Measurements from ENCODE around the gene NTNG2. TPM values are rescaled to one million over a fixed set of nuclear protein-coding genes. Genes with fewer than 3 reads are reported as not detected.

The NTNG2 gene
- total RNA-seq, 1 donor from 2014 or later, result 0.98 TPM

DNA sequence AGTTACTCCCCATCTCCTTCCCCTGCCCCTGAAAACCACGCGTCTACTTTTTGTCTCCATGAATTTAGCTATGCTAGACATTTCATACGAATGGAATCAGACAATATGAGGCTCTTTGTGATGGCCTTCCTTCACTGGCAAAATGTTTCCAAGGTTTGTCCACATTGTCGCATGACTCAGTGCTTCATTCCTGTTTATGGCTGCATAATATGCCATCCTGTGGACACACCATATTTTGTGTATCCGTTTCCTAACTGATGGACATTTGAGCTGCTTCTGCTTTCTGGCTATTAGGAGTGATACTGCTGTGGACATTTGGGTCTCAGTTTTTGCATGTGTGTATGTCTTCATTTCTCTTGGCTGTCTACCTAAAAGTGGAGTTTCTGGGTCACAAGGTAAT, 14.5 kb downstream of the NTNG2 start:
- Histone ChIP-seq H3K9me3 (no peaks in the 10 kb centered on the region), H3K4me3 (no peak overlapping the region), H3K27ac (no peak overlapping the region), H3K27me3 (no peaks in the 10 kb centered on the region), H3K4me1 (no peaks in the 10 kb centered on the region), H3K36me3 (no peaks in the 10 kb centered on the region)
- TF ChIP-seq, protein P1, sequence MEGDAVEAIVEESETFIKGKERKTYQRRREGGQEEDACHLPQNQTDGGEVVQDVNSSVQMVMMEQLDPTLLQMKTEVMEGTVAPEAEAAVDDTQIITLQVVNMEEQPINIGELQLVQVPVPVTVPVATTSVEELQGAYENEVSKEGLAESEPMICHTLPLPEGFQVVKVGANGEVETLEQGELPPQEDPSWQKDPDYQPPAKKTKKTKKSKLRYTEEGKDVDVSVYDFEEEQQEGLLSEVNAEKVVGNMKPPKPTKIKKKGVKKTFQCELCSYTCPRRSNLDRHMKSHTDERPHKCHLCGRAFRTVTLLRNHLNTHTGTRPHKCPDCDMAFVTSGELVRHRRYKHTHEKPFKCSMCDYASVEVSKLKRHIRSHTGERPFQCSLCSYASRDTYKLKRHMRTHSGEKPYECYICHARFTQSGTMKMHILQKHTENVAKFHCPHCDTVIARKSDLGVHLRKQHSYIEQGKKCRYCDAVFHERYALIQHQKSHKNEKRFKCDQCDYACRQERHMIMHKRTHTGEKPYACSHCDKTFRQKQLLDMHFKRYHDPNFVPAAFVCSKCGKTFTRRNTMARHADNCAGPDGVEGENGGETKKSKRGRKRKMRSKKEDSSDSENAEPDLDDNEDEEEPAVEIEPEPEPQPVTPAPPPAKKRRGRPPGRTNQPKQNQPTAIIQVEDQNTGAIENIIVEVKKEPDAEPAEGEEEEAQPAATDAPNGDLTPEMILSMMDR (IDR thresholded peaks at IDR 0.05), result no peak
- no peak for TF ChIP-seq POLR2A (IDR thresholded peaks at IDR 0.05)
- no peak for TF ChIP-seq POLR2AphosphoS5 (IDR thresholded peaks at IDR 0.05; ENCODE audit: insufficient read depth in 1 of 2, low read depth in 1 of 2)
- intact Hi-C loops (cut with DNase I), result no loop called here
- no peak for DNase-seq (ENCODE audit: extremely low spot score in 2 of 2)

GRCh38 chr9:132181796-132182313, 20.0 kb downstream of the NTNG2 start:
- Histone ChIP-seq H3K36me3 (no peaks in the 10 kb centered on the region), H3K4me3 (no peak overlapping the region), H3K9me3 (no peaks in the 10 kb centered on the region), H3K4me1 (no peaks in the 10 kb centered on the region), H3K27me3 (no peaks in the 10 kb centered on the region), H3K27ac (no peak overlapping the region)
- no peak for DNase-seq (ENCODE audit: extremely low spot score in 2 of 2)
- intact Hi-C loops (cut with DNase I), result no loop called here
- no peak for TF ChIP-seq POLR2AphosphoS5 (IDR thresholded peaks at IDR 0.05; ENCODE audit: insufficient read depth in 1 of 2, low read depth in 1 of 2)
- TF ChIP-seq, protein P1 (IDR thresholded peaks at IDR 0.05), result no peak
- TF ChIP-seq POLR2A (IDR thresholded peaks at IDR 0.05), result no peak

- Histone ChIP-seq H3K4me3 (no peak overlapping the region), H3K27ac (no peak overlapping the region), H3K4me1 (no peaks in the 10 kb centered on the region), H3K27me3 (no peaks in the 10 kb centered on the region), H3K36me3 (no peaks in the 10 kb centered on the region), H3K9me3 (no peaks in the 10 kb centered on the region)
- no peak for DNase-seq (ENCODE audit: extremely low spot score in 2 of 2)
- intact Hi-C loops (cut with DNase I), result no loop called here
- TF ChIP-seq POLR2A (IDR thresholded peaks at IDR 0.05) (no peak), POLR2AphosphoS5 (IDR thresholded peaks at IDR 0.05; ENCODE audit: insufficient read depth in 1 of 2, low read depth in 1 of 2) (no peak)
- TF ChIP-seq, protein P1 (IDR thresholded peaks at IDR 0.05), result no peak
These were observed 20.6 kb downstream of the NTNG2 start for GRCh38 chr9:132182314-132183091.

DNA sequence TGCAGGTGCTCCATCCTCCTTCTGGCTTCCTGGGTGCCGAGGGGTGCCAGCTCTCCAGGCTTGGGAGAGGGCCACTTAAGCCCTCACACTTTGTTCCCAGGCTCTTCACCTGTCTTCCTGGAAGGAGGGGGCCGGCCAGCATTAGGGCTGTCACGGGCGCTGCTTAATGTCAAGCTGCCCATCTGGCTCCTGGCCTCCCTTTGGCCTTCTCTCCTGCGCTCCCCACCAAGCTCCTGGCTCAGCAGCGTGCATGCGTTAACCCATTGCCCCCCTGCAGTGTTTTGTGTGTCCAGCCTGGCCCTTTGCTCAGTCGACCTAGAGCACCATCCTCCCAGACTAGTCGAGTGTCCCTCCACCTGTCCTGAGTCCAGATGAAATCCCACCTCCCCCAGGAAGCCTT, 21.3 kb downstream of the NTNG2 start:
- no peak overlapping the region for H3K4me3 ChIP-seq

More for the DNA sequence above, 21.3 kb downstream of the NTNG2 start:
- Histone ChIP-seq H3K4me1 (no peaks in the 10 kb centered on the region), H3K27ac (no peak overlapping the region), H3K27me3 (no peaks in the 10 kb centered on the region), H3K9me3 (no peaks in the 10 kb centered on the region), H3K36me3 (no peaks in the 10 kb centered on the region)
- TF ChIP-seq, protein P1 (IDR thresholded peaks at IDR 0.05), result no peak
- TF ChIP-seq POLR2AphosphoS5 (IDR thresholded peaks at IDR 0.05; ENCODE audit: insufficient read depth in 1 of 2, low read depth in 1 of 2), result no peak
- TF ChIP-seq POLR2A (IDR thresholded peaks at IDR 0.05), result no peak
- no peak for DNase-seq (ENCODE audit: extremely low spot score in 2 of 2)
- intact Hi-C loops (cut with DNase I), result no loop called here

Measured in vagina (tissue), 2 donors.